DND-41 (cell line): Measurements from ENCODE around the gene KRT15.

Source experiments
- CTCF ChIP-seq: IDR thresholded peaks from 2 replicates; pipeline ENCODE4 v1.5.1; 2012; ENCODE audit warnings: borderline replicate concordance, low read length, moderate library complexity, mild to moderate bottlenecking; ENCODE audit not compliant: poor library complexity, severe bottlenecking; ENCODE audit errors: extremely low read depth
- EZH2 ChIP-seq: IDR thresholded peaks from 3 replicates; pipeline ENCODE4 v1.6.1; 2012; ENCODE audit warnings: borderline replicate concordance, low read depth, mild to moderate bottlenecking, moderate library complexity, low read length, inconsistent platforms; ENCODE audit not compliant: severe bottlenecking

GRCh38 chr17:41537990-41538389 lies 19.3 kb upstream of the KRT15 start:
- no peak for TF ChIP-seq CTCF
- no peak for TF ChIP-seq EZH2
